NT2/D1 (cell line): ENCODE data around the gene MMS22L.

Source experiments
- DNase-seq: peaks from one replicate; pipeline ENCODE4 v3.0.0-alpha.2; 2011; ENCODE audit warnings: low read depth, low spot score
- H3K27me3 ChIP-seq: 2 replicates; pipeline ENCODE4 v1.6.0; 2011; ENCODE audit warnings: mild to moderate bottlenecking; ENCODE audit not compliant: insufficient read length, insufficient read depth
- H3K36me3 ChIP-seq: 2 replicates; pipeline ENCODE4 v1.6.1; 2011; ENCODE audit warnings: mild to moderate bottlenecking, low read length, mixed read lengths; ENCODE audit not compliant: insufficient read depth, insufficient read length
- H3K4me1 ChIP-seq: 2 replicates; pipeline ENCODE4 v1.5.1; 2011; ENCODE audit not compliant: insufficient read depth, insufficient read length
- H3K4me3 ChIP-seq: 2 replicates; pipeline ENCODE4 v1.5.1; 2011; ENCODE audit warnings: low read depth; ENCODE audit not compliant: insufficient read length
- H3K9ac ChIP-seq: 2 replicates; pipeline ENCODE4 v1.6.0; 2011; ENCODE audit warnings: low read depth; ENCODE audit not compliant: insufficient read length
- H3K9me3 ChIP-seq: 2 replicates; pipeline ENCODE4 v1.5.1; 2011; ENCODE audit warnings: mild to moderate bottlenecking, low read length; ENCODE audit not compliant: insufficient read depth
- SUZ12 ChIP-seq: IDR thresholded peaks from 2 replicates; pipeline ENCODE4 v1.6.1; 2011; ENCODE audit not compliant: insufficient read length, insufficient read depth; ENCODE audit errors: extremely low read depth
- YY1 ChIP-seq: IDR thresholded peaks from 2 replicates; pipeline ENCODE4 v1.6.1; 2011; ENCODE audit not compliant: insufficient read length, insufficient read depth
- ZNF274 ChIP-seq: IDR thresholded peaks from 2 replicates; pipeline ENCODE4 v1.6.1; 2011; ENCODE audit warnings: mild to moderate bottlenecking, low read depth, low read length

MMS22L gene

DNA sequence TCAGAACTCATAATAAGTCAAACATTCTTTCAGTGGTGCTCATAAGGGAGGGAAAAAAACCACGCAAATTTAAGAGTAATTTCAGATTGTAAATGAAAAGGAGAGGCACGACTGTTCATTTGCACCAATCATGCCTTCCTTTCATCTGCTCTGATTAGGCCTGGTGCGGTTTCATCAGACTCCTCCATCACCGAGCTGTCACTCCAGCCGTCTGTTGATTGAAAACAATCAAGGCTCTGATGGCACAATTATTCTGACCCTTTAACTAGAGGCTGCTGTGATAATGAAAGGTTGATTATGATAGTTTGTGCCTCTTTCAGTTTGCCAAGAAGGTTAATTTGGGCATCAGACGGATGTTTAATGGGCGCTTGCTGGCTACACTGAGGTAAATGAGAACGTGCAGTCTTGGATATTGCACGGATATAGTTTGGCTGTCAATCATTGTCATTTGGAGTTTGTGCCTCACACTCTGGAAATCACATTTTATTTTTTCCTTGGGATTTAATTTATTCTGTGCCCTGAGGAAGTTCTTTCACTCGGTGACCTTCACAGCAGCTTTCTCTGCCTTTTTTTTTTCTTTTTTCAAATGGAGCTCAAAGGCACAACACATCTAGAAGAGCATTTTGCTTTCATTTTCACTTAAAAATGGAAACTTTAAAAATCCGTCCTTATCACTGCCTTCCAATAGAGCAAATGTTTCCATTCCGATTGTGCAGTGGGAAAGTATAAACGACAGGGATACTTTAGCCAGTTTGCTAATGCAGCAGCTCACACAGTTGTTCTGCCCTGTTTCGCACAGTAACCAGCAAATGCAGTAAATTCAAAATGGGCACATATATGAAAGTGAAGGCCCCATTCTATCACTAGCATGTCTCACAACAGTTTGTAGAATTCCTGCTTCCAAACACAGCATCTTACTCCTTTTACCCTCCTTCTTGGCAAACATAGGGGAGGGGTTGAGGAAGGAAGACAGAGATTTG lies 185.7 kb downstream of the MMS22L start:
- Histone ChIP-seq H3K9ac (no peak overlapping the region), H3K4me3 (no peak overlapping the region), H3K36me3 (no peaks in the 10 kb centered on the region), H3K9me3 (no peaks in the 10 kb centered on the region), H3K27me3 (no peaks in the 10 kb centered on the region), H3K4me1 (no peaks in the 10 kb centered on the region)
- DNase-seq: no peak
- TF ChIP-seq ZNF274: no peak
- no peak for TF ChIP-seq YY1
- TF ChIP-seq SUZ12: no peak

DNA sequence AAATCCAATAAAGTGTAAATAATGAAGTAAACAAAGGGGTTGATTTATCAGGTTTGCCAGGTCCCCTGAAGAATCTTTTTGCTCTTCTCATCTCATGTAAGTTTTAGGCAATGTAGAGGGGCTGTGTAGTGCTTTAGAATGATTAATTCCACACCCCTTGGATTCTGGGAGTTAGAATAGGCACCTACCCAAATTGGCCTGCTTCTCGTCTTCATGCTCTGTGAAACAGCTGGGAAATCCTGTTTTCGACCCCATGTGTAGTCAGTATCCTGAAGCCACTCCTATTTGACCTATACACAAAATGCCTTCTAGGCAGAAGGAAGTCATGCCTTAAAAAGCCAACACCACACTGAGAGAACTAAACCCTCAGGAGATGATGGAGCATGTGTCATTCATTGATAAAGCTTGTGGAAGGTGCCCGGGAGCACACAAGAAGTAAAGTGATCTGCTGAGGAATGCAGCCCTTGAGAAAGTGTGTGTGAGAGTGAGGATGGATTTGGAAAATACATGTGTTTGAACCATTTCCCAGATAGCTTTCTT lies 187.6 kb downstream of the MMS22L start:
- no peak for DNase-seq
- Histone ChIP-seq H3K9ac (no peak overlapping the region), H3K4me1 (no peaks in the 10 kb centered on the region), H3K4me3 (no peak overlapping the region), H3K36me3 (no peaks in the 10 kb centered on the region), H3K27me3 (no peaks in the 10 kb centered on the region), H3K9me3 (no peaks in the 10 kb centered on the region)
- TF ChIP-seq YY1 (no peak), ZNF274 (no peak), SUZ12 (no peak)

DNA sequence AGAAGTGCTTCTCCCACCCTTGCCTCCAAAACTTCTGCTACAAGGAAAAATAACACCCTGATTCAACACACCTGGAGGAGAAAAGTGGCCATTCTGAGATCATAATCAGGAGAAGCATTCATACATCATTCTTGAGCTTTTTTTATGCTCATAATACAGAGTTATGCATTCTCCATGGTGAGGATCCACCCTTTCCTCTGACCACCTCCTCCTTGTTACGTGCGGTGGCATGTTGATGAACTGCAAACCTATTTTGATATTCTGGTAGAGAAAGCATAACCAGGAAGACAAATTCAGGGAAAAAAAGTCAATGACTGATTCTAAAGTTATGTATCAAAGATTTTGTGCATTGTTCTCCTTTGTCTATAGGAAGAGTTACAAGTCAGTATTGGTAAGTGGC lies 188.6 kb downstream of the MMS22L start:
- no peak overlapping the region for H3K4me3 ChIP-seq
- no peak for TF ChIP-seq SUZ12
- TF ChIP-seq ZNF274: no peak
- TF ChIP-seq YY1: no peak
- H3K9ac ChIP-seq: no peak overlapping the region
- H3K27me3 ChIP-seq: no peaks in the 10 kb centered on the region
- no peaks in the 10 kb centered on the region for H3K4me1 ChIP-seq
- no peaks in the 10 kb centered on the region for H3K36me3 ChIP-seq
- no peaks in the 10 kb centered on the region for H3K9me3 ChIP-seq
- no peak for DNase-seq

DNA sequence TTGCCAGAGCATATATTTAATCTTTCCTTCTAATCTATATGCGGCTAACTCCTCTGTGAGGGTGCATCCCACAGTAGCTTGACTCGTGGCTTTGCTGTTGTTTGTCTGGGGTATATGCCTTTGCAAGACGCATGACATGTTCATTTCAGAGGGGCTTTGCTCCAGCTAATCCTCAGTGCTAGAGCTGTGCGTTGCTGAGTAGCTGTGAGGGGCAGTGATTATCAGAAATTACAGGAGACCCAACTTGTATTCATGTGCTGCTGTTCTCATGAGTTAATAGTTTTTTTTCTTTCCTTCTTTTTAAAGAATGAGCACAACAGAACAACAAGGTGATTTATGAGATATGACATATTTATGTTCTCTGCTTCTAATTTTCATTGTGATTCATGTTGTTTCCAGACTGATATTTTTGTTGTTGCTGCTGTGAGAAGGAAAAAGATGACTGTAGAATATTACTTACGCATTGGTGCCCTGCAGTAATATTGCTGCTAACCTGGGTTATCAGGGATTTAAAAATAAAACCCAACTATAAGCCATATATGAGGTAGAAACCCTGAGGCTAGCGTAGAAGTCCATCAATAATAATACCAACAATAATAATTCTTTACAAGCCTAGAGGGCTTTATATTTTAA lies 190.2 kb downstream of the MMS22L start:
- no peak overlapping the region for H3K9ac ChIP-seq
- TF ChIP-seq YY1 (no peak), SUZ12 (no peak), ZNF274 (no peak)
- DNase-seq: no peak
- H3K27me3 ChIP-seq: no peaks in the 10 kb centered on the region
- H3K36me3 ChIP-seq: no peaks in the 10 kb centered on the region
- no peak overlapping the region for H3K4me3 ChIP-seq
- H3K9me3 ChIP-seq: no peaks in the 10 kb centered on the region
- no peaks in the 10 kb centered on the region for H3K4me1 ChIP-seq
